Measurements from ENCODE around the gene PGAP3. TPM values are rescaled to one million over a fixed set of nuclear protein-coding genes. Genes with fewer than 3 reads are reported as not detected.
"Not testable (repeated sequence)": the region's sequence is repeated elsewhere in the genome, so short reads cannot be mapped to it uniquely, and the experiment has no call there.

Gene PGAP3
- 10 to 100 TPM in 1 of 2 donors, 1 to 10 TPM in 1; 7.9 to 16.0 TPM for total RNA-seq

- DNase-seq (ENCODE audit: low spot score in 2 of 2) (peak; percentile 83 to 86), ATAC-seq (peak; percentile 90 to 96)
- H3K27ac Mint-ChIP-seq = peak within 1 kb of the TSS; percentile 92 to 98
These were observed at the start of gene PGAP3 for GRCh38 chr17:39687546-39688474. TSS of gene PGAP3 (minus strand) at chr17:39688057. CDS start at chr17:39688014, 43 bp downstream.

GRCh38 chr17:39737206-39737759 lies 49.4 kb upstream of the PGAP3 start:
- ATAC-seq = no peak
- Mint-ChIP-seq H3K9me3 (no peaks in the 10 kb centered on the region), H3K27ac (no peak overlapping the region), H3K36me3 (no peaks in the 10 kb centered on the region)
- no peak for DNase-seq (ENCODE audit: low spot score in 2 of 2)

More at GRCh38 chr17:39687546-39688474, at the start of gene PGAP3:
- Mint-ChIP-seq H3K36me3 (peaks cover 15 to 18% of the 10 kb centered on the region in 2 donors), H3K9me3 (peaks cover 0 to 9% of the 10 kb centered on the region in 2 donors)

GRCh38 chr17:39736319-39737165 lies 48.7 kb upstream of the PGAP3 start:
- no peak for ATAC-seq
- Mint-ChIP-seq H3K36me3 (no peaks in the 10 kb centered on the region), H3K9me3 (no peaks in the 10 kb centered on the region), H3K27ac (no peak overlapping the region)
- DNase-seq (ENCODE audit: low spot score in 2 of 2) = no peak

- ATAC-seq (no peak), DNase-seq (ENCODE audit: low spot score in 2 of 2) (no peak)
- Mint-ChIP-seq H3K27ac (no peak overlapping the region), H3K9me3 (no peaks in the 10 kb centered on the region), H3K36me3 (no peaks in the 10 kb centered on the region)
These were observed 48.0 kb upstream of the PGAP3 start for GRCh38 chr17:39735882-39736281.

- no peak for ATAC-seq
These were observed 44.7 kb upstream of the PGAP3 start for GRCh38 chr17:39732586-39732985.

GRCh38 chr17:39730095-39730921 lies 42.5 kb upstream of the PGAP3 start, which contains the start of gene MIEN1:
TSS of gene MIEN1 (minus strand) at chr17:39730532. CDS start at chr17:39730495, 37 bp downstream.
- Mint-ChIP-seq H3K36me3 (peaks cover 5 to 17% of the 10 kb centered on the region in 2 donors), H3K27ac (peak within 1 kb of the TSS; percentile 92 to 96), H3K9me3 (no peaks in the 10 kb centered on the region)
- ATAC-seq (peak; percentile 96), DNase-seq (ENCODE audit: low spot score in 2 of 2) (peak; percentile 96 to 98)

More at GRCh38 chr17:39732586-39732985, 44.7 kb upstream of the PGAP3 start:
- H3K27ac Mint-ChIP-seq = no peak overlapping the region
- DNase-seq (ENCODE audit: low spot score in 2 of 2) = no peak
- H3K9me3 Mint-ChIP-seq = no peaks in the 10 kb centered on the region
- H3K36me3 Mint-ChIP-seq = peaks cover 5 to 17% of the 10 kb centered on the region in 2 donors

GRCh38 chr17:39729280-39729851 lies 41.5 kb upstream of the PGAP3 start:
- ATAC-seq (no peak), DNase-seq (ENCODE audit: low spot score in 2 of 2) (no peak)
- Mint-ChIP-seq H3K9me3 (no peaks in the 10 kb centered on the region), H3K36me3 (peaks cover 5 to 17% of the 10 kb centered on the region in 2 donors), H3K27ac (peak overlapping the region; percentile 92 to 96)

- Mint-ChIP-seq H3K27ac (no peak overlapping the region), H3K36me3 (peaks cover 5 to 17% of the 10 kb centered on the region in 2 donors), H3K9me3 (no peaks in the 10 kb centered on the region)
- DNase-seq (ENCODE audit: low spot score in 2 of 2) (no peak), ATAC-seq (no peak)
These were observed 39.7 kb upstream of the PGAP3 start for GRCh38 chr17:39727556-39727955.

- no peak for ATAC-seq
- H3K36me3 Mint-ChIP-seq = peaks cover 5 to 17% of the 10 kb centered on the region in 2 donors
These were observed 38.8 kb upstream of the PGAP3 start for GRCh38 chr17:39726617-39727016.

GRCh38 chr17:39725923-39726322 lies 38.1 kb upstream of the PGAP3 start:
- H3K27ac Mint-ChIP-seq = peak overlapping the region in 1 of 2 donors; percentile 76
- peaks cover 5 to 17% of the 10 kb centered on the region in 2 donors for H3K36me3 Mint-ChIP-seq
- ATAC-seq; H3K9me3 Mint-ChIP-seq; DNase-seq (ENCODE audit: low spot score in 2 of 2): not testable (repeated sequence)

More at GRCh38 chr17:39726617-39727016, 38.8 kb upstream of the PGAP3 start:
- peak overlapping the region in 1 of 2 donors; percentile 76 for H3K27ac Mint-ChIP-seq
- DNase-seq (ENCODE audit: low spot score in 2 of 2) = no peak
- H3K9me3 Mint-ChIP-seq = no peaks in the 10 kb centered on the region

- no peak for ATAC-seq
These were observed 36.9 kb upstream of the PGAP3 start for GRCh38 chr17:39724731-39725130.

GRCh38 chr17:39722965-39723848 lies 35.4 kb upstream of the PGAP3 start:
- no peak for DNase-seq (ENCODE audit: low spot score in 2 of 2)
- no peak overlapping the region for H3K27ac Mint-ChIP-seq
- peak; percentile 28 to 51 for ATAC-seq
- no peaks in the 10 kb centered on the region for H3K9me3 Mint-ChIP-seq
- H3K36me3 Mint-ChIP-seq = no peaks in the 10 kb centered on the region

More at GRCh38 chr17:39724731-39725130, 36.9 kb upstream of the PGAP3 start:
- H3K36me3 Mint-ChIP-seq = peaks cover 2 to 13% of the 10 kb centered on the region in 2 donors
- DNase-seq (ENCODE audit: low spot score in 2 of 2) = no peak
- no peaks in the 10 kb centered on the region for H3K9me3 Mint-ChIP-seq
- H3K27ac Mint-ChIP-seq = no peak overlapping the region

GRCh38 chr17:39722104-39722503 lies 34.2 kb upstream of the PGAP3 start:
- no peak for ATAC-seq
- H3K9me3 Mint-ChIP-seq = no peaks in the 10 kb centered on the region
- H3K36me3 Mint-ChIP-seq = no peaks in the 10 kb centered on the region
- H3K27ac Mint-ChIP-seq = no peak overlapping the region
- DNase-seq (ENCODE audit: low spot score in 2 of 2) = no peak

- no peak overlapping the region for H3K27ac Mint-ChIP-seq
These were observed 31.9 kb upstream of the PGAP3 start for GRCh38 chr17:39719563-39720355.

More at GRCh38 chr17:39719563-39720355, 31.9 kb upstream of the PGAP3 start:
- H3K36me3 Mint-ChIP-seq = no peaks in the 10 kb centered on the region
- H3K9me3 Mint-ChIP-seq = no peaks in the 10 kb centered on the region
- ATAC-seq = no peak
- DNase-seq (ENCODE audit: low spot score in 2 of 2) = no peak

All from activated naive CD4-positive, alpha-beta T cell treated with anti-CD3 and anti-CD28 coated beads, Interleukin-2, amount 50 U/mL, for 72 hours (primary cell).